Peyer's patch (tissue), 4 donors: Measurements from ENCODE around the gene JAZF1. TPM values are rescaled to one million over a fixed set of nuclear protein-coding genes. Genes with fewer than 3 reads are reported as not detected.

ENCODE experiments used
- DNase-seq, 3 donors: peaks; one replicate each; pipeline ENCODE4 v3.0.0-alpha.2; 2017 to 2019
- H3K27ac ChIP-seq, 4 donors: fragments of 200-600 bp; sonication (generic); one replicate each; pipeline ENCODE4 v1.5.1; 2016 to 2019
- H3K27me3 ChIP-seq, 2 donors: fragments of 200-600 bp; sonication (generic); one replicate each; pipeline ENCODE4 v1.5.1; 2019
- H3K36me3 ChIP-seq, 3 donors: fragments of 200-600 bp; sonication (generic); one replicate each; pipeline ENCODE4 v1.5.1; 2016 to 2019
- H3K4me1 ChIP-seq, 4 donors: fragments of 200-600 bp; sonication (generic); one replicate each; pipeline ENCODE4 v1.5.1; 2016 to 2019
- H3K4me3 ChIP-seq, 4 donors: fragments of 200-600 bp; sonication (generic); 1 replicate in 3 of 4; 2 replicates in 1 of 4; pipeline ENCODE4 v1.5.1; 2016 to 2019; ENCODE audit warnings: mild to moderate bottlenecking in 1 of 4
- H3K9me3 ChIP-seq, 4 donors: fragments of 200-600 bp; sonication (generic); one replicate each; pipeline ENCODE4 v1.5.1; 2016 to 2019; ENCODE audit warnings: mild to moderate bottlenecking in 1 of 4
- POLR2A ChIP-seq, 2 donors: fragments of 450-650 bp; IDR thresholded peaks; one replicate each; pipeline ENCODE4 v1.5.1; 2017; ENCODE audit warnings: antibody characterized with exemption in 2 of 2, mild to moderate bottlenecking in 2 of 2, moderate library complexity in 2 of 2
- total RNA-seq, 4 donors: library from RNA; depleted of rRNA; stranded (reverse); fragments of >200 nt; gene quantifications; one replicate each; pipeline ENCODE4 v1.1.0, GENCODE V29; 2016
- TF ChIP-seq, protein P1 (sequence below), 6 experiments: fragments of 450-650 bp in 4 of 6; fragments of 200-600 bp in 2 of 6; sonication (generic) in 1 of 6; IDR thresholded peaks; one replicate each; pipeline ENCODE4 v1.5.1; 2017 to 2019; ENCODE audit warnings: antibody characterized with exemption in 6 of 6, mild to moderate bottlenecking in 3 of 6, moderate library complexity in 1 of 6

JAZF1 gene
- 10 to 100 TPM in 1 of 4 donors, 1 to 10 TPM in 3; 1.9 to 15.7 (median 2.6) TPM for total RNA-seq

DNA sequence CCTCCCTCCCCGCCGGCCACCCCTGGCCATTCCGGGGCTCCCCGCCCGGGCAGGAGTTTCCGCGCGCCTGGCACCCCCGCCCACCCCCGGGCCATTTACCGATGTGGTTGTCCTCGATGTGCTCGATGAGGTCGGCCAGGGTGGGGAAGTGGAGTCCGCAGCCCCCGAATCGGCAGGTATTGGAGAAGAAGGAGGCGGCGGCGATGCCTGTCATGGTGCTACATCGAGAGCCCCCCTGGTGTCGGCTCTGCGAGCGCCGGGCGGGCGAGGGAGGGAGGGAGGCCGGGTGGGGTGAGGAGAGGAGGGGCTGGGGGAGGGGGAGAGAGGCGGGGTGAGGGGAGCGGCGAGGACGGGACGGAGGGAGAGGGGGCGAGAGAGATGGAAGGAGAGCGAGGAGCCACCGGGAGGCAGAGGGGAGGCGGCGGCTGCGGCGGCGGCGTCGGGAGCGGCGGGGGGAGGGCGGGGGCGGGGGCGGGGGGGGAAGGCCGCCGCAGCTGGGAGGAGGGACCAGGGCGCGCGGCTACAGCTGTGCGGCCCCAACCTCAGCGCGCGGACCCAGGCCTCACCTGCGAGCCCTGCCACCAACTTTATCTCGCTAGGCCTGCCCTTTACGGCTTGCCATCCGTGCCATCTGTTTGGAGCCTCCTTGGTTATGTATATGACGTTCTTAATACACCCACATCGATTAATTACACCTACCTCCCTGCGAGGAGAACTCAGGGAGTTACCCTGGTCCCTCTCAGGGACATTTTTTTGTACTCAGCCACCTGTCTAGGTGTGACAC, at the start of gene JAZF1:
Gene JAZF1 (minus strand): TSS at position 432 of the 784 bp plus-strand sequence.
- no peaks in the 10 kb centered on the region for H3K36me3 ChIP-seq
- peak within 1 kb of the TSS; percentile 70 to 91 (median 83) for H3K27ac ChIP-seq
- no peak for TF ChIP-seq POLR2A (IDR thresholded peaks at IDR 0.05)
- TF ChIP-seq, protein P1, sequence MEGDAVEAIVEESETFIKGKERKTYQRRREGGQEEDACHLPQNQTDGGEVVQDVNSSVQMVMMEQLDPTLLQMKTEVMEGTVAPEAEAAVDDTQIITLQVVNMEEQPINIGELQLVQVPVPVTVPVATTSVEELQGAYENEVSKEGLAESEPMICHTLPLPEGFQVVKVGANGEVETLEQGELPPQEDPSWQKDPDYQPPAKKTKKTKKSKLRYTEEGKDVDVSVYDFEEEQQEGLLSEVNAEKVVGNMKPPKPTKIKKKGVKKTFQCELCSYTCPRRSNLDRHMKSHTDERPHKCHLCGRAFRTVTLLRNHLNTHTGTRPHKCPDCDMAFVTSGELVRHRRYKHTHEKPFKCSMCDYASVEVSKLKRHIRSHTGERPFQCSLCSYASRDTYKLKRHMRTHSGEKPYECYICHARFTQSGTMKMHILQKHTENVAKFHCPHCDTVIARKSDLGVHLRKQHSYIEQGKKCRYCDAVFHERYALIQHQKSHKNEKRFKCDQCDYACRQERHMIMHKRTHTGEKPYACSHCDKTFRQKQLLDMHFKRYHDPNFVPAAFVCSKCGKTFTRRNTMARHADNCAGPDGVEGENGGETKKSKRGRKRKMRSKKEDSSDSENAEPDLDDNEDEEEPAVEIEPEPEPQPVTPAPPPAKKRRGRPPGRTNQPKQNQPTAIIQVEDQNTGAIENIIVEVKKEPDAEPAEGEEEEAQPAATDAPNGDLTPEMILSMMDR (IDR thresholded peaks at IDR 0.05): no peak
- peaks cover 0 to 9% (median 2%) of the 10 kb centered on the region in 4 donors for H3K4me1 ChIP-seq
- no peaks in the 10 kb centered on the region for H3K9me3 ChIP-seq
- peak within 1 kb of the TSS; percentile 82 to 88 (median 84) for H3K4me3 ChIP-seq
- no peaks in the 10 kb centered on the region for H3K27me3 ChIP-seq
- DNase-seq: peak; percentile 63 to 74 (median 72)

DNA sequence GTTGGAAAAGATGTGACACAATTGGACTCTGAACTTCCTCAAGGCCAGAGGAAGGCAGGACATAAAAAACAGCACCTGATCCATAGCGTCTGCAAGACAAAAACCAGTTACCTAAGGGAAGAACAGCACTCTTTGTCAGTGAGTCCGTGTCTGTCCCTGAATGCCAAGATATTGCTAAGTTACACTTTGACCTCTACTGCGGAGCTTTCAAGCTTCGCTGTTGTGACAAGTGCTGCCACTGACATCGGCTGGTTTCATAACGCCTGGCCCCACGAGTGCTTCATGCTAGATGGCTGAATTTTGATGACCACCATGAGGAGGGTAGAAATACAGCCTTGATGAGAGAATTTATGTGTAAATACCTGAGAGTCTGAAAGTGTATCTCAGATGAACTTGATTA, 49.7 kb upstream of the JAZF1 start:
- no peak for TF ChIP-seq POLR2A (IDR thresholded peaks at IDR 0.05)
- TF ChIP-seq, protein P1 (IDR thresholded peaks at IDR 0.05): no peak
- Histone ChIP-seq H3K27ac (no peak overlapping the region), H3K4me3 (no peak overlapping the region), H3K36me3 (no peaks in the 10 kb centered on the region), H3K4me1 (no peaks in the 10 kb centered on the region), H3K27me3 (no peaks in the 10 kb centered on the region), H3K9me3 (no peaks in the 10 kb centered on the region)
- no peak for DNase-seq

DNA sequence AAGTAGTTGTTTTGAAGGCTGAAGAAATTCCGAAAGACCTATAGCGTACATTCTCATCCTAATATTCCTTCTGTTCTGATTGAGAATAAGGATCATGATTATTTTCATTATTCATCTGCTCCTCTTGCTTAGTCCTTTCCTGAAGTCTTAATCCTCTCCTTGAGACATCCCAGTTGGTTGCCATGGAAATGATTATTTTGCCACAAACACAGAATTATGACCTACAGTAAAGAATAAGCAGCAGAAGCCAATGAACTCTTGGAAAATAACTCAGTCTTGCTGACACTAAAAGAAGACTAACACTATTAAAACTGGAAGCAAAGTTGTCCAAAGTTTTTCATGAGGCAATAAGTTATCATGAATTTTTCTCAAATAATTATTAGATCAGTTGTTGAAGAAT, 47.8 kb upstream of the JAZF1 start:
- Histone ChIP-seq H3K4me3 (no peak overlapping the region), H3K27ac (no peak overlapping the region), H3K27me3 (no peaks in the 10 kb centered on the region), H3K9me3 (no peaks in the 10 kb centered on the region), H3K4me1 (no peaks in the 10 kb centered on the region), H3K36me3 (no peaks in the 10 kb centered on the region)
- DNase-seq: no peak
- TF ChIP-seq, protein P1 (IDR thresholded peaks at IDR 0.05): no peak
- no peak for TF ChIP-seq POLR2A (IDR thresholded peaks at IDR 0.05)

DNA sequence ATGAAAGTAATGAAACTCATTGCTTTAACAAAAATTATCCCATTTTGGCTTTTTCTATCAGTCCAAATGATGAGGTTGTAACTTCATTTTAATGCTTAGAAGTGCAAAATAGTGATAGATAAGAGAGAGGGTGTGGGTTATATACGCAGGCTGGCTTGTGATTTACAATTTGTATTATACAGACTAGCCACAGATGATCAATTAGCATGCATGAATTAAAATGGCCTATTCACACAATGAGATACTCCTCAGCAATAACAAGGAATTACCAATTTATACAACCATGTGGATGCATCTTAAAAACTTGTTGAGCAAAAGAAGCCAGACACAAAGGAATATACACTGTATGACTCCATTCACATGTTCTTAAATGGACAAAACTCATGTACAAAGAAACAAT, 45.4 kb upstream of the JAZF1 start:
- no peak overlapping the region for H3K4me3 ChIP-seq
- H3K4me1 ChIP-seq: no peaks in the 10 kb centered on the region
- TF ChIP-seq, protein P1 (IDR thresholded peaks at IDR 0.05): no peak
- TF ChIP-seq POLR2A (IDR thresholded peaks at IDR 0.05): no peak
- H3K36me3 ChIP-seq: no peaks in the 10 kb centered on the region
- DNase-seq: no peak
- H3K27ac ChIP-seq: no peak overlapping the region
- no peaks in the 10 kb centered on the region for H3K27me3 ChIP-seq
- H3K9me3 ChIP-seq: no peaks in the 10 kb centered on the region

DNA sequence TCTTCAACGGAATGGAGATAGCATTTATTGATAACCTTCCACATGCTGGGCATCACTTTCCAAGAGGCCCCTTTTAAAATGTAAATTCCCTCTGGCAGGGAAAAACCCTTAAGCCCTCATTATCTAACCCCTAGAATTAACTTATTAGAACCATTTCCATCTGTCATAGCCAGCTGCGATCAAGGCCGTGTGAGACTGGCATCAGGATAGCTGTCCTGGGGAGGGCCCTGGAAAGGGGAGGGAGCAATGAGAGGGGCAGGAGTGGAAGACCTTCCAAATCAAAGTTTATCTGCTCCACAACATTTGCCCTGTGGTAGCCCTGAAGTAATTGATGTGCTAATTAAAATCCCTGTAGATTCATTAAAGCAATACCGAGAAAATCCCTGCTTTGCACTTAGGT, 45.0 kb upstream of the JAZF1 start:
- H3K9me3 ChIP-seq: no peaks in the 10 kb centered on the region
- H3K4me3 ChIP-seq: no peak overlapping the region
- no peaks in the 10 kb centered on the region for H3K4me1 ChIP-seq
- no peaks in the 10 kb centered on the region for H3K27me3 ChIP-seq
- no peaks in the 10 kb centered on the region for H3K36me3 ChIP-seq
- no peak overlapping the region for H3K27ac ChIP-seq
- no peak for DNase-seq
- TF ChIP-seq, protein P1 (IDR thresholded peaks at IDR 0.05): no peak
- TF ChIP-seq POLR2A (IDR thresholded peaks at IDR 0.05): no peak
